GM21723 (cell line): ENCODE results near the gene NANOGP8.
"Not testable (repeated sequence)": the region's sequence is repeated elsewhere in the genome, so short reads cannot be mapped to it uniquely, and the experiment has no call there.

Source experiments
- ATAC-seq: cut with Tn5 transposase; IDR thresholded peaks from one replicate; pipeline ENCODE4 v1.9.1; 2021; ENCODE audit warnings: mild to moderate bottlenecking, moderate library complexity; ENCODE audit not compliant: unreplicated experiment

Gene NANOGP8, protein sequence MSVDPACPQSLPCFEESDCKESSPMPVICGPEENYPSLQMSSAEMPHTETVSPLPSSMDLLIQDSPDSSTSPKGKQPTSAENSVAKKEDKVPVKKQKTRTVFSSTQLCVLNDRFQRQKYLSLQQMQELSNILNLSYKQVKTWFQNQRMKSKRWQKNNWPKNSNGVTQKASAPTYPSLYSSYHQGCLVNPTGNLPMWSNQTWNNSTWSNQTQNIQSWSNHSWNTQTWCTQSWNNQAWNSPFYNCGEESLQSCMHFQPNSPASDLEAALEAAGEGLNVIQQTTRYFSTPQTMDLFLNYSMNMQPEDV

DNA sequence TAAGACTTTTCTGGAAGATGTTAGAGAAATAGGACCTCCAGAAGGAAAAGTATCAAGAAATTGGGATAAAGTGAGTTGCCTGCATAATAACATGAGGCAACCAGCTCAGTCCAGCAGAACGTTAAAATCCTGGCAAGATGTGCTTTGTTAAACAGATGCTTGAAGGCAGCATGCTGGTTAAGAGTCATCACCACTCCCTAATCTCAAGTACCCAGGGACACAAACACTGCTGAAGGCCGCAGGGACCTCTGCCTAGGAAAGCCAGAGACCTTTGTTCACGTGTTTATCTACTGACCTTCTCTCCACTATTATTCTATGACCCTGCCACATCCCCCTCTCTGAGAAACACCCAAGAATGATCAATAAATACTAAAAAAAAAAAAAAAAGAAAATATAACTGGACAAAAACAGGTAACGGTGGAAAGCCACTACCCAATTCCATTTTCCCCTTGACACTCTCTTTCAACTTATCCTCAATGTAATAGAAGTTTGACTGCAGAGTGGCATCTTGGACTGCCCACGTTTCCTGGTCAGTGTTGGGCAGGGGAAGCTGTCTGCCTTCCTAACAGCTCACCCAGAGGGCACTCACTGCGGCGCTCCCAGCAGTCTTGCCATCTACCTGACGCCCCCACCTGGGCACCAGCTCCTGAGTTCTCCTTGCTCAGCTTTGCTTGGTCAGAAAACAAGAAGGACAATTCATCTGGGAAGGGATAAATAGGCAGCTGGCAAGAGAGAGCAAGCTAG is at the start of gene NANOGP8:
Gene NANOGP8, minus strand, starts transcription at position 120 of the 744 bp plus-strand sequence. CDS start 185 bp downstream, outside the sequence.
- ATAC-seq = not testable (repeated sequence)

DNA sequence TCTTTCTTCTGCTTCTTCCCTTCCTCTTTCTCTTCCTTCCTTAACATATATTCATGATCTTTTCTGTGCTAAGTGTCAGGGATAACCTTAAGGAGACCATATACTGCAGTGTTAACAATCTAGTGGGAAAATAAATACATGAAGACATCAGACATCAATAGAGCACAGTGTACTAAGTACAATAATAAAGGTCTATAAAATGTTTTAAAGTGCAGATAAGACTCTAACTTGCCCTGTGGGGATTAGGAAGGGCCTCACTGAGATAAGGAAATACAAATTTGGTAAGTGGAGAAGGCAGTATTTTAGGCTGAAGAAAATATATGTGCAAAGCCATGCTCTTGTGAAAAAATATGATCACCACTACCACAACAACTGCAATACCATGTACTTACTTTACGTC is 49.2 kb upstream of the NANOGP8 start:
- no peak for ATAC-seq

DNA sequence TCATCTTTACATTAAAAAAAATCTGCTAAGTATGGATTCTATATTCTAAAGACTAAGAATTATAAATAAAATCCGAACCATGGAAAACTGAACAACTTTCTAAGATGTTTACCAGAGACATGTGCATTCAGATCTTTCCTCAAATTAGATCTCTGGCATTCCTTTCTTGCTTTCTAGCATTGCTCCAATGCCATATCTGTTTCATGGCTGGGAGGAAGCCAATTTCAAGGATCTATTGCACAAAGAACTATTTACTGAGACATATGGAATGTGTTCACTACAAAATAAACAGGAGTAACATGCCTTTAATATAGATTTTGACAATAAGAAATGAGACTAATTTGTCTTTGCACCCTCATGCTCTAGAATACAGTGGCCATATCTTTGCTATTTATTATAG is 45.1 kb upstream of the NANOGP8 start:
- ATAC-seq = no peak

DNA sequence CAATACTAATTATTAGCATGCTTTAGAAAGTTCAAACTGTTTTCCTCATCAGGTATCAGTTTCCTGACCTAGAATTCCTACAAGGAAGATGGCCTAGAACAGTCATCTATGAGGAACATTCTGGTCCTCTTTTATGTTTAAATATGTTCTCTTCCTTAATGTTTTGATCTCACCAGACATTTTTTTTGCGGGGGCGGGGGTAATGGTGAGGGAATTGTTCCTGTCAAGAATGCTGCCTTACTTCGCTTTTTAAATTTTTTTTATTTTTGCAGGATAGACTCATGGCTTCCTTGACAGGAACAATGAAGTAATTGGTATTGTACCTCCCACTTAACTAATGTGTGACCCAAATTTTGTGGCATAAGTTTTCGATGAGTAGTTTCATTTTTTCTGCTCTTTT is 44.3 kb upstream of the NANOGP8 start:
- no peak for ATAC-seq

DNA sequence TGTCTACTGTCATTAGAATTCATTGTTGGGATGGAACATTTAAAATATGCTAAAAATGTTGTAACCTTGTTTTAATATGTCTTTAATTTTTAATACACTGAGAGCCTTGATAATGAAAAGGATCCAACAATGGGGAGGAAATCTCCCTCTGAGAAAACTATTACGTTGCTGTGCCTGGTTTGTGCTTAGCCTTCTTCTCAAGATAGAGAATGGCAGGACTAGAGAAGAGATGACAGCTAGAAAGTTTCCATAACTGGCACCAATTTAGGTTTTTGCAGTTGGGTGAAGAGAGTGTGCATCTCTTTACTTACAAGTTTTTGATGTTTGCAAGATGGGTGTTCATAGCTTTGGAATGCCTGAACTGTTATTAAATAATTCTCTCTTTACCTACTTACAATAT is 42.6 kb upstream of the NANOGP8 start:
- ATAC-seq = no peak

DNA sequence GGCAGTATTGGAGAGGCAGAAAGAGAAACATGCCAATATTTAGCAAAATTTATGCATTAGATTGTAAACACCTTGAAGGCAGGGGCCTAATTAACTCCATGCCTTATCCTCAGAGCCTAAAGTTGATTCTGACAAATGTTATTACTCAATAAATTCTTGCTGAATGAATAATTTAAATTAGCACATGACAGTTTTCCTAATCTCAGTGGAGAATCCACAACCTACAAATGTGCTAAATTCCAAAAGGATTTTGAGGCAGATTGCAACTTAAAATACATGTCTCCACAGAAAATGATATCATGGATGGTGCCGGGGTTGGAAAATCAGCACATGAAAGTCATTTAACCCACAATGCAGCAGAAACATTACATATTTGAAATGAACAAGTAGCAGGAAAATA is 41.1 kb upstream of the NANOGP8 start:
- ATAC-seq = no peak

DNA sequence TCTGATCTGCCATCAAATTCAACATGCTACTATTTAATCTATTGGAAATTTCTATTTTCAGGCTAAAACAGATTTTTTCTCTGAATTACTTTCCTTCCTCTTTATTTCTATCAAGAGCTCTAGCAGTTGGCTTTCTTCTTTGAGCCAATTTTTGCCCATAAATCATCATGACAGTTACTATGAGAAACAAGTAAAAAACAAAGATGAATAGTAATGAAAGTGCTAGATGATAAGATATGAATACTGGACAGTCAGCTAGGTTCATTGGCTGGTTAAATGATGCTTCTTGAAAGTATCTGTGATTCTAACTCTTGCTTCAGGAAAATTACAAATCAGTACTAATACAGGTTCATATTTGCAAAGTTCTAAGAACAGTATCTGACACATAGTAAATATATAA is 38.6 kb upstream of the NANOGP8 start:
- no peak for ATAC-seq

DNA sequence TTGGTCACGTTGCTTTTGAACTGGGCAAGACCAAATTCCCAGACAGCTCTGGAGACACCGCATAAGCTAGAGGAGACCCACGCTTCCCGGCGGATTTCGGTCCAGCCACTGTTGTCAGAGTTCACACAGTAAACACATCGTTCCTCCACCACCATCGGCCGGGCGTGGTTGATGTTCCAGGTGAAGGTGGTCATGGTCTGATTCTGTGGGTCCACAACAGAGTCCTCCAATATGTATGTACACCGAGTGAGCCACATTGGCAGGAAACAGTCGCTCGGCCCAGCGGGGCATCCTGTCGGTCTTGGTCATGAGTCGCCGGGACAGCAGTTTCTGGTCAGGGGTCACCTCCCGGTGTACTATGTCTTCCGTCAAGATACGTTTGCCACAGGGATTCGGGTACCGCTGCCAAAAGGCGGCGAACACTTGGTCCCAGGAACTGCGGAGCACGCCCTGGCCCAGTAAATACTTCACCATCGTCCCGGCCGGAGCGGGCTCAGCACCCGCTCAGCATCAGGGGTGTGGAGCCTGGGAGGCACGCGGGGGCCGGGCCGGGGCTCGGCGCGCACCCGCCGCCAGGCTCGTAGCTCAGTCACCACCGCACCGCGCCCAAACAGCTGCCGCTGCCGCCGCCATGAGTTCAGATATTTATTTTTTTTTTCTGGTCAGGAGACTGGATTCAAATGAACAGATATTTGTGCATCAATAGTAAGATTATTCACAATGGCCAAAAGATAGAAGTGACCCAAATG is 36.7 kb upstream of the NANOGP8 start:
- ATAC-seq = no peak

DNA sequence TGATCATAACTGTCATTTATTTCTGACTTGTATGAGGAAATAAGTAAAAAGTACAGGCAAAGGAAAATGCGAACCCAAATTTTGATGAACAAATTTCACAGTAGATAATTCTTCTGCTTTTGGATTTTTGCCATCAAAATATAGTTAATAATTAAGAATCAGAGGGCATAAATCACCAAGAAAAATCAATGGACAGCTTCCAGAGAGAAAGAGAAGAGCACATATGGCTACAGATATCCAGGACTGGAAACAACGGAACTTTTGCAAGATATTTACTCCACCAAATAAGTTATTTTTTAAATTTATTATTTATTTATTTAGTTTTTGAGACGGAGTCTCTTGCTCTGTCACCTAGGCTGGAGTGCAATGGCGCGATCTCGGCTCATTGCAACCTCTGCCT is 35.1 kb upstream of the NANOGP8 start:
- no peak for ATAC-seq

DNA sequence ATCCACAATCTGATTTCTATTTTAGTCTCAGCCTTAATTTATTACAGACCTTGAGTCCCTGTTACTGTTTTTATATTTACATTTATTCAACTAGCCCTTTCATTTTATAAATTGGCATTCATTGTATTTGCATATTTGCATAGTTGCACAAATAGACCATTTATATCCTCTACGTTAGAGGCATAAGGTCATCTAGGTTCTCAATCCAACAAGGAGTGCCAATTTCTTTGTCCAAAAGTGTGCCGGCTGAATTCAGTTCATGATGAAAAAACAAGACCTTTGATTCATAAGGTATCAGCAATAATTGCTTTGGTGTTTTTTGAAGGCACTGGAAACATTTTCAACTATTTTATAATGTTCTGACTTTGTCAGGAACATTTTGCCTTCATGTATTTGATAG is 33.9 kb upstream of the NANOGP8 start:
- no peak for ATAC-seq

DNA sequence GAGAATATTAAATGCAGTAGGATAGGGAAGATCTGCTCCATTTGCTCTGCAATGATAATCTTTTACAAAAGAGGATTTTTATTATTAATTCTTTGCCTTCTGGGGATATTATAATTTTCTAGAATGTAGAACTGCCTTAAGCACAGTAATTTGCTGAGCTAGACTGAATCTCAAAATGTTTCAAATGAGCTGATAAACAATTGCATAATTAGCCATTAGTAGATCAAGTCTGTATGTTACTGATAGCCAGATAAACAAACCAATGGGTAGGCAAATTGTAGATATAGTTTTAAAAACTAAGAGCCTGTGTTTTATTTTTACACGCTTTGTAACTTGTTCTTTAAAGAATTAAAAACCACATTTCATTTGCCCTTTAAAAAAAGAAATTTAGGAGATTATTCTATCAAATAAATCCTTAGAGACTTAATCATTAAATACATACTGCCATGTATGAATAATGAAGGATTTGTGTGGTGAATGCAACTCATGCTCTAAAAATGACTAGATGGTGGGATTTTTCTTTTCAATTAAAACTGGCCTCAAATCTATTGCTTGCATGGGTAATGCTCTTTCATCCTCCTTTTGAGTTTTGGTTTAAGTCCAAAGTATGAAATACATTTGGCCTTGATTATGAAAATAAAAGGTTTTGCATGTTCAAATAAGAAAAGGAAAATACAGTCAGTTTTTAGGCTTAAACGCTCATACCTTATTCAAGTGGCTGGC is 32.6 kb upstream of the NANOGP8 start:
- ATAC-seq = no peak

DNA sequence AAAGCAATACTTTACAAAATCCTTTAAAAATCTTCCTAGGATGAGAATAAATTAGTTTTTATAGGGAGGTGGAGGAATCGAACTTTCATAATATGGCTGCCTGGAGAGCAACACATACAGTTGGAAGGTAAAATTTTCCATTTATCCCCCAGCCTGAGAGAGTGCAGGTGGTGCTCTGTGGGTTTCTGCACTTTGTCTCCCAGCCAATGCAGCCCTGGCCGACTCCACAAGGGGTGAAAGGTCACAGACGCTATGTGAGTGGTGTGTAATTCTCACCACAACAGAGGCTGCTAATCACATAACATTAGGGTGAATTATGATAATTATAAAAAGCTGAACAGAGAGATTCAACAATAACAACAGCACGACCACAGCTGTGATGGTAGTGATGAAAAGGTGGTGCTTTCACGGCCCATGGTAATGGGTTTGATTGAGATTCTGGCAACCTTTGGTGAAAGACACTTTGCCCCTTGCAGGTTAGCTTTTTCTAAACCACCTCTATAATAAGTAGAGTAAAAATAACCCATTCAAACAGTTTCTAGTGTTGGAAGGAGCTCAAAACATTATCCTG is 30.1 kb upstream of the NANOGP8 start:
- ATAC-seq = no peak

DNA sequence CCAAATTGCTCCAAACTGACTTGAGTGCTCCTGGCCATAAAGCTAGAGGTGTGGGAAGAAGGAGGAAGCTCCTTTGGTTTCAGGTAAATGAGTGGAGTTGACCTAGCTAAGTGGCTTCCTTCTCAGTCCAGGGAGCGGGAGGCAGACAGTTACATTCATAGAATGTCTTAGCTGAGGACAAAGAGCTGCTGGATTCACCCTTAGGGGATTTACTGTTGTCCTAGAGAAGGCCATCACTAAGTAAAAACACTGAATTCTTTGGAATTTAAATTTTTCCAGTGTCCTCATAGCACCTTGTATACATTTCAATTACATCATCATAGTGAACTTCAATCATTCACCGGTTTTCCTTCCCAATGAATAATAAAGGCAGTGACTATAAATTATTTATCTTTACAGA is 27.3 kb upstream of the NANOGP8 start:
- no peak for ATAC-seq

DNA sequence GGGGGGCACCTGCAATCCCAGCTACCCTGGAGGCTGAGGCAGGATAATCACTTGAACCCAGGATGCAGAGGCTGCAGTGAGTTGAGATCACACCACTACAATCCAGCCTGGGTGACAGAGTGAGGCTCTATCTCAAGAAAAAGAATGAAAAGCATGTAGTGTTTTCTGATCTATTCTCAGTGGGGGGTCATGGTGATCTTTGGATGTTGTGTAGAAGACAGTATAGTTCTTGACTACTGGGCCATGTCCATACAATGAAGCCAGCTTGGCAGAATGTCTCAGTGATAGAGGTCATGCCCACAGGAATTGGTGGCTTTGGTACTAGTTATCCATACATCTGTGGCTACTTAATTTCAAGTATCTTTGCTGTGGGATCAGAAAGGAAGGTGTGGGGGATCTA is 26.8 kb upstream of the NANOGP8 start:
- ATAC-seq = no peak

DNA sequence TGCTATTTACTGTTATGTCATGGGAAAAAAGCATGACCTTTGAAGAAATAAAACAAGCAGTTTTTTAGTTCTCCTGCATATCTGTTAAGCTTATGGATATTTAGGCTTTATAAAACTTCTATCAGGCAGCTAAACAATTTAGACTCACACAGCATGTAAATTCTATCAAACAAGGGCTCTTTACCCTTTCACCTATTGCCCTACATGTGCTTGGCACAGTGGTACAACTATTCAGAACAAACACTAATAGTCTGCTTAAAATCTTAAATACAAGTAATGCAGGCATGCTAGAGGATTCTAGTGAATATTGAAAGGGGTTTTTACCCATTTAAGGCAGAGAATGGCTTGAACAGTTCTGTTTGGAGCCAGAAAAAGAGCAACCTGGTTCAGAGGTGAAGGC is 23.4 kb upstream of the NANOGP8 start:
- ATAC-seq = no peak

DNA sequence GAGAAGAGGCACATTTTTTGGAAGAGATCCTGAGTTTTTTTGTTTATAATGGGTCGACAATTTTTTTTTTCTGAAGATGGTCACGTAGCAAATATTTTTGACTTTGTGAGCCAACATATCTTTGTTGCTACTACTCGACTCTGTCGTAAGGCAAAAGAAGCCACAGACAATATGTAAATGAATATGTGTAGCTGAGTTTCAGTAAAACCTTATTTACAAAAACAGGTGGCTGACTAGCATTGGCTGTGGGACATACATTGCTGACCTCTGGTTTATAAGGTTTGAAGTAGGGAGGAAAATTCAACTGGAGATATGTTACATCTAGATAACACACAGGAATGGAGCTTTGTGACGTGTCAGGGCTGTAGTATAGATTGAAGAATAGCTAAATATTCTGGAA is 22.5 kb upstream of the NANOGP8 start:
- no peak for ATAC-seq

DNA sequence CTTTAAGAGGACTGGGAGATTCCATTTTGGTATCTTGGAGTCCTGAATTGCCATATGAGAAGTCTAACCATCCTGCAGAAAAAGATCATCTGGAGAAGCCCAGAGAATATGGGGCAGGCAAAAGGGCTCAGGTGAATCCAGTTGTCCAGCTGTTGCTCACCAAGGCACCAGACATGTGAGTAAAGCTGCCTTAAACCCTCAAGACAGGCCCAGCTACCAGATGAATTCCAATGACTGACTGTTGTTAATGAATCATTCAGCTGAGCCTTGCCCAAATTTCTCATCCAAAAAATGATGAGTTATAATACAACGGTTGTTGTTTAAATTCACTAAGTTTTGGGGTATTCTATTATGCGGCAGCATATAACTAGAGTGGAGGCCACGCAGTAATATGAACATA is 22.0 kb upstream of the NANOGP8 start:
- no peak for ATAC-seq

DNA sequence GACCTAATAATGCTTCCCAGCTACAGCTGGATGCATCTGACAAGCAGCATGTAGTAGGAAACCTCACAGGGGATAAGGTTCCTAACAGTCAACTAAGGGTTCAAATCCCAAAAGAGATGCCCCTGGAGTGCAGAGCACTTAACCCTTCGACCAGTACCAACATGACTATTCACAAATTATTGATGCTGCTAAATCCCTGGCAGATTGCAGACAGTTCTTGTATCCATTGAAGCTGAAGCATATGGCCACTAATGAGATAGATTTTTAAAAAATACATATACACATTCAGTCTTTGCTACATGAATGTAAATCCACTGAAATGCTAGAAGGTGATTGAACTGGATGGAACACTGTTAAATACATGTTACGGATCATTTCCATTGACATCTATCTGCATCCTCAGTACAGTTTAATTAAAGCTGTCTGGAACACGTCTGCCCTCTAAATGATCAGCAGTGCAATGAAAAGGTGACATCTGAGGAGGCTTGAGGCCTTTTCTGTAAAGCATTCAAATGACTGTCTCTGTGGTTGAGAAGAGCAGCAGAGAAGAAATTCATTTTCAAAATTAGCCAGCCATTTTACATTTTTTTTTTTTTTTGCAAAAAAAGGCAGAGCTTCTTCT is 19.5 kb upstream of the NANOGP8 start:
- no peak for ATAC-seq

DNA sequence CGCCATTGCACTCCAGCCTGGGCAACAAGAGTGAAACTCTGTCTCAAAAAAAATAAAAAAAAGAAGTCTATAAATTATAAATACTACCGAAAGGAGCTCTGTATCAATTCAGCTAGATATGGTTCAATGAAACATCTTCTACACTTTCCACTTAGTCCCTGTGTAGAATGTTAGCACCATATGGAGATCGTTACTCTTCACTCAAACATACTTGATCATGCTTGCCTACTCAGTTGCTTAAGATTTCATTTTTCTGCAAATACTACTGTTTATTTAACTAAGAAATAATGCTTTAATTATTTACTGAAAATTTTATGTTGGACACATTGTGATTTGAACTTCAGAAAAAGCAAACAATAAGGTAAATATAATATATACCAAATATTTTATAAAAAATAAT is 17.1 kb upstream of the NANOGP8 start:
- no peak for ATAC-seq

DNA sequence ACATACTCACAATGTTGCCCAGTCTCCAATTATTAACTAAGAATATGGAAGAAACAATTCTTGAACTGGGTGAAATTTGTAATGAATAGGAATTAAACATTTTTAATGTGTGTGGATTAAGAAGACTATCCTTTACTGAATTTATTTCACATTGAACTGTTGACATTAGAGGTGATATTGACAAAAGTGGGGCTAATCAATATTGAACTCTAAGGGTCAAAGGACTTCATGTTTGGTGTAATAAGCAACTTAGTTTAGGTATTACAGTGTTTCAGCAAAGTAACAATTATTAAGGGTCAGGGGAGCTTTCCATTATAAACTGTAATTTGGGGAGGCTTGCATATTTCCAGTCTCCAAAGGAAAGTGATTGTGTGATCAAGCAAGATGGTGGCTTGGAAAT is 16.2 kb upstream of the NANOGP8 start:
- ATAC-seq = no peak
